Measurements from ENCODE around the gene TMEM202.

Gene TMEM202

GRCh38 chr15:72451224-72451623, 53.1 kb downstream of the TMEM202 start:
- ChIA-PET POLR2A (no interaction called here), CTCF (no interaction called here)

DNA sequence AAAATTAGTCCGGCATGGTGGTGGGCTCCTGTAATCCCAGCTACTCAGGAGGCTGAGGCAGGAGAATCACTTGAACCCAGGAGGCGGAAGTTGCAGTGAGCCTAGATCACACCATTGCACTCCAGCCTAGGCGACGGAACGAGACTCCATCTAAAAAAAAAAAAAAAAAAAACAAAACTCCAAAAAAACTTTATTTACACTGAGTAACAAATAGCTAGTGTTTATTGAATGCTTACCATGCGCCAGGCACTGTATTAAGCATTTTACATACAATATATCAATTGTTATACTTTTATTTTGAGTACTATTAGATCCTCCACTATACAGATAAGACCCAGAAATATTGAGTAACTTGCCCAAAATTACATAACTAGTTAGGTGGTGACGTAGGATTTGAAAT, 58.6 kb downstream of the TMEM202 start:
- TF ChIP-seq, protein P1, sequence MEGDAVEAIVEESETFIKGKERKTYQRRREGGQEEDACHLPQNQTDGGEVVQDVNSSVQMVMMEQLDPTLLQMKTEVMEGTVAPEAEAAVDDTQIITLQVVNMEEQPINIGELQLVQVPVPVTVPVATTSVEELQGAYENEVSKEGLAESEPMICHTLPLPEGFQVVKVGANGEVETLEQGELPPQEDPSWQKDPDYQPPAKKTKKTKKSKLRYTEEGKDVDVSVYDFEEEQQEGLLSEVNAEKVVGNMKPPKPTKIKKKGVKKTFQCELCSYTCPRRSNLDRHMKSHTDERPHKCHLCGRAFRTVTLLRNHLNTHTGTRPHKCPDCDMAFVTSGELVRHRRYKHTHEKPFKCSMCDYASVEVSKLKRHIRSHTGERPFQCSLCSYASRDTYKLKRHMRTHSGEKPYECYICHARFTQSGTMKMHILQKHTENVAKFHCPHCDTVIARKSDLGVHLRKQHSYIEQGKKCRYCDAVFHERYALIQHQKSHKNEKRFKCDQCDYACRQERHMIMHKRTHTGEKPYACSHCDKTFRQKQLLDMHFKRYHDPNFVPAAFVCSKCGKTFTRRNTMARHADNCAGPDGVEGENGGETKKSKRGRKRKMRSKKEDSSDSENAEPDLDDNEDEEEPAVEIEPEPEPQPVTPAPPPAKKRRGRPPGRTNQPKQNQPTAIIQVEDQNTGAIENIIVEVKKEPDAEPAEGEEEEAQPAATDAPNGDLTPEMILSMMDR (IDR thresholded peaks at IDR 0.05; ENCODE audit: insufficient read depth, low read length, missing control alignments) = no peak
- ChIA-PET CTCF (no interaction called here), POLR2A (no interaction called here)
- H3K4me3 ChIP-seq (ENCODE audit: low read depth, low read length) = no peak overlapping the region
- no peak for DNase-seq (ENCODE audit: low read depth, low spot score)

More at GRCh38 chr15:72451224-72451623, 53.1 kb downstream of the TMEM202 start:
- TF ChIP-seq, protein P1 (IDR thresholded peaks at IDR 0.05; ENCODE audit: insufficient read depth, low read length, missing control alignments) = no peak
- H3K4me3 ChIP-seq (ENCODE audit: low read depth, low read length) = no peak overlapping the region
- no peak for DNase-seq (ENCODE audit: low read depth, low spot score)
